Neural progenitor cell (in vitro differentiated cells): ENCODE results near the gene NTF3. TPM values are rescaled to one million over a fixed set of nuclear protein-coding genes. Genes with fewer than 3 reads are reported as not detected.

Source experiments
- DNase-seq: peaks from one replicate; pipeline ENCODE4 v3.0.0-alpha.2; 2016; ENCODE audit warnings: low spot score
- H2AFZ ChIP-seq: fragments of 200-600 bp; sonication (generic); replicated peaks from 2 replicates; pipeline ENCODE4 v1.6.1; 2016; ENCODE audit warnings: antibody characterized with exemption
- H3F3A ChIP-seq: fragments of 200-600 bp; sonication (generic); 2 replicates; pipeline ENCODE4 v1.6.1; 2016; ENCODE audit warnings: antibody characterized with exemption, low read depth
- H3K27ac ChIP-seq: fragments of 200-600 bp; sonication (generic); 2 replicates; pipeline ENCODE4 v1.5.1; 2016; ENCODE audit warnings: mild to moderate bottlenecking
- H3K27me3 ChIP-seq: fragments of 200-600 bp; sonication (generic); 2 replicates; pipeline ENCODE4 v1.6.1; 2016; ENCODE audit warnings: mild to moderate bottlenecking, moderate library complexity
- H3K36me3 ChIP-seq: fragments of 200-600 bp; sonication (generic); 2 replicates; pipeline ENCODE4 v1.5.1; 2016
- H3K4me1 ChIP-seq: fragments of 200-600 bp; sonication (generic); 2 replicates; pipeline ENCODE4 v1.6.1; 2016; ENCODE audit warnings: mixed run types
- H3K4me2 ChIP-seq: fragments of 200-600 bp; sonication (generic); 2 replicates; pipeline ENCODE4 v1.6.1; 2016
- H3K4me3 ChIP-seq: fragments of 200-600 bp; sonication (generic); 2 replicates; pipeline ENCODE4 v1.5.1; 2016
- H3K79me2 ChIP-seq: fragments of 200-600 bp; sonication (generic); 2 replicates; pipeline ENCODE4 v1.6.1; 2016; ENCODE audit warnings: low read depth
- H3K9ac ChIP-seq: fragments of 200-600 bp; sonication (generic); 2 replicates; pipeline ENCODE4 v1.6.1; 2016
- H3K9me3 ChIP-seq: fragments of 200-600 bp; sonication (generic); 2 replicates; pipeline ENCODE4 v1.5.1; 2016; ENCODE audit warnings: low read depth
- H4K20me1 ChIP-seq: fragments of 200-600 bp; sonication (generic); 2 replicates; pipeline ENCODE4 v1.6.1; 2016; ENCODE audit warnings: low read depth
- H3K27ac Mint-ChIP-seq: 3 replicates; pipeline ENCODE4 v1.8.0; 2021; ENCODE audit warnings: mixed read lengths
- H3K27me3 Mint-ChIP-seq: 2 replicates; pipeline ENCODE4 v1.8.0; 2022; ENCODE audit warnings: low read depth, mild to moderate bottlenecking, inconsistent platforms, moderate library complexity, mixed read lengths; ENCODE audit not compliant: insufficient read depth
- H3K36me3 Mint-ChIP-seq: 3 replicates; pipeline ENCODE4 v1.8.0; 2021; ENCODE audit warnings: mixed read lengths
- H3K4me1 Mint-ChIP-seq: 3 replicates; pipeline ENCODE4 v1.8.0; 2021; ENCODE audit warnings: mixed read lengths
- H3K4me3 Mint-ChIP-seq: 3 replicates; pipeline ENCODE4 v1.8.0; 2021; ENCODE audit warnings: mild to moderate bottlenecking, moderate library complexity, mixed read lengths
- H3K9me3 Mint-ChIP-seq: 3 replicates; pipeline ENCODE4 v1.8.0; 2020; ENCODE audit warnings: mixed read lengths
- CTCF ChIP-seq: fragments of 200-600 bp; sonication (generic); IDR thresholded peaks from 2 replicates; pipeline ENCODE4 v1.5.1; 2017; ENCODE audit warnings: antibody characterized with exemption, mild to moderate bottlenecking
- EZH2 ChIP-seq: fragments of 200-600 bp; sonication (generic); IDR thresholded peaks from 2 replicates; pipeline ENCODE4 v1.6.1; 2017; ENCODE audit warnings: antibody characterized with exemption, mild to moderate bottlenecking, moderate library complexity
- EZH2phosphoT487 ChIP-seq: fragments of 200-600 bp; sonication (generic); IDR thresholded peaks from 2 replicates; pipeline ENCODE4 v1.6.1; 2017; ENCODE audit warnings: antibody characterized with exemption
- total RNA-seq: library from RNA; depleted of rRNA; stranded (reverse); fragments of >200 nt; gene quantifications from 2 replicates; pipeline ENCODE4 v1.2.3, GENCODE V29; 2015; ENCODE audit warnings: low replicate concordance

The NTF3 gene
- total RNA-seq, 1 donor from 2014 or later = 6.7 TPM

GRCh38 chr12:5428332-5429221 lies 3.3 kb upstream of the NTF3 start:
- Mint-ChIP-seq H3K4me1 (peaks cover 38% of the 10 kb centered on the region), H3K9me3 (no peaks in the 10 kb centered on the region), H3K27ac (peak overlapping the region; percentile 11), H3K27me3 (peaks cover 23% of the 10 kb centered on the region), H3K36me3 (no peaks in the 10 kb centered on the region), H3K4me3 (peak overlapping the region; percentile 48)
- Histone ChIP-seq H2AFZ (peak overlapping the region; percentile 83), H3K9ac (no peak overlapping the region), H3K36me3 (no peaks in the 10 kb centered on the region), H3K4me3 (peak overlapping the region; percentile 88), H3F3A (peaks cover 24% of the 10 kb centered on the region), H4K20me1 (peaks cover 6% of the 10 kb centered on the region), H3K27ac (no peak overlapping the region), H3K9me3 (no peaks in the 10 kb centered on the region), H3K4me1 (peaks cover 23% of the 10 kb centered on the region), H3K27me3 (peaks cover 23% of the 10 kb centered on the region), H3K79me2 (peaks cover 16% of the 10 kb centered on the region), H3K4me2 (peak overlapping the region; percentile 97)
- TF ChIP-seq CTCF (peak; percentile 59), EZH2 (no peak)
- DNase-seq = peak; percentile 70

DNA sequence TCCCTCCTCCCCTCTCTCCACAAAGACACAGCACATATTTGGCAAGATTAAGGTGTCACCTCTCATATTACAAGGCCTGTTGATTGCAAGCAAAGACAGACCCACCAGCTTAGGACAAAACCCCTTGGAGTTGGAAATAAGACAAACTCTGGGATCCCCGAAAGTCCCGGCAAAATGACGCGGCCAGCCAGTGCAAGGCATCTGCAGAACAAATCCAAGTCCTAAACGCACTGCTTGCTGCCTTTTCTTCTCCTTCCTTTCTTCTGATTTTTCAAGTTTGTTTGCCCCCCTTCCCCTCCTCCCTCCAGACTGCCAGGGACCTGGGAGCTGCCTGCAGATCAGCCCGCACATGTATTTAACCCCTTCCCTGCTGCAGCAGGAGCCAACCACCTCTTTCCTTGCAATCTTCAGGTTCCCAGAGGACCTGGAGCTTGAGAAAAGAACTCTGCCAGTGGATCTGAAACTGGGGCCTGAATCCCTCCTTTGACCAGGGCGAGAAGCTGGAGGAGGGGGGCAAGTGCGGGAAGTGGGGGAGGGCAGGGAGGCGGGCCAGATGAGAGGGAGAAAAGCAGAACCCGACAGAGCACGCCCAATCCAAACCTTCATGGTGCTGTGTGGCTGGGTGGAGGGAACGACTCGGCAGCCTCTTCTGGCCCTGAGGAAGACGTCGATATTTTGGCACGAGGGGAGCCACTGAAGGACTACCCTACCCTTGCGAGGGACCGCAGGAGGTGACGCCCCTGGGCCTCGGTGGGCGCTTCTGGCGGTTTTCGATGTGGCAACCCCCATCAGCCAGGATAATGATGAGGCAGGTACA lies 2.0 kb upstream of the NTF3 start:
- Histone ChIP-seq H3F3A (peaks cover 24% of the 10 kb centered on the region), H3K27me3 (peaks cover 37% of the 10 kb centered on the region), H3K4me1 (peaks cover 34% of the 10 kb centered on the region), H4K20me1 (peaks cover 20% of the 10 kb centered on the region), H3K79me2 (peaks cover 29% of the 10 kb centered on the region), H3K9ac (no peak overlapping the region), H2AFZ (peak overlapping the region; percentile 60), H3K9me3 (no peaks in the 10 kb centered on the region), H3K4me2 (peak overlapping the region; percentile 97), H3K27ac (no peak overlapping the region), H3K4me3 (peak overlapping the region; percentile 88), H3K36me3 (no peaks in the 10 kb centered on the region)
- Mint-ChIP-seq H3K4me3 (peak overlapping the region; percentile 92), H3K9me3 (no peaks in the 10 kb centered on the region), H3K36me3 (no peaks in the 10 kb centered on the region), H3K27ac (no peak overlapping the region), H3K4me1 (peaks cover 38% of the 10 kb centered on the region), H3K27me3 (peaks cover 25% of the 10 kb centered on the region)
- TF ChIP-seq CTCF (no peak), EZH2phosphoT487 (no peak), EZH2 (no peak)
- peak; percentile 69 for DNase-seq

GRCh38 chr12:5430641-5431603 lies 986 bp upstream of the NTF3 start:
- Histone ChIP-seq H3K4me2 (peak overlapping the region; percentile 97), H3K9me3 (no peaks in the 10 kb centered on the region), H3K4me3 (peak overlapping the region; percentile 88), H3K9ac (no peak overlapping the region), H3K27me3 (peaks cover 47% of the 10 kb centered on the region), H2AFZ (peak overlapping the region; percentile 60), H4K20me1 (peaks cover 29% of the 10 kb centered on the region), H3K79me2 (peaks cover 39% of the 10 kb centered on the region), H3K4me1 (peaks cover 37% of the 10 kb centered on the region), H3K27ac (no peak overlapping the region), H3F3A (peaks cover 24% of the 10 kb centered on the region), H3K36me3 (no peaks in the 10 kb centered on the region)
- H3K9me3 Mint-ChIP-seq = no peaks in the 10 kb centered on the region
- peaks cover 23% of the 10 kb centered on the region for H3K27me3 Mint-ChIP-seq
- TF ChIP-seq EZH2phosphoT487 (no peak), EZH2 (no peak), CTCF (no peak)
- H3K4me3 Mint-ChIP-seq = peak overlapping the region; percentile 92
- H3K4me1 Mint-ChIP-seq = peaks cover 38% of the 10 kb centered on the region
- H3K36me3 Mint-ChIP-seq = no peaks in the 10 kb centered on the region
- peak; percentile 51 for DNase-seq
- no peak overlapping the region for H3K27ac Mint-ChIP-seq
